ENCODE data around the gene TMEM106C. TPM values are rescaled to one million over a fixed set of nuclear protein-coding genes. Genes with fewer than 3 reads are reported as not detected.
A peak's percentile ranks its signal among the peaks of the same experiment; 100 is the strongest.

TMEM106C gene
- total RNA-seq, 2 donors from 2014 or later = 54.7 to 107 TPM

DNA sequence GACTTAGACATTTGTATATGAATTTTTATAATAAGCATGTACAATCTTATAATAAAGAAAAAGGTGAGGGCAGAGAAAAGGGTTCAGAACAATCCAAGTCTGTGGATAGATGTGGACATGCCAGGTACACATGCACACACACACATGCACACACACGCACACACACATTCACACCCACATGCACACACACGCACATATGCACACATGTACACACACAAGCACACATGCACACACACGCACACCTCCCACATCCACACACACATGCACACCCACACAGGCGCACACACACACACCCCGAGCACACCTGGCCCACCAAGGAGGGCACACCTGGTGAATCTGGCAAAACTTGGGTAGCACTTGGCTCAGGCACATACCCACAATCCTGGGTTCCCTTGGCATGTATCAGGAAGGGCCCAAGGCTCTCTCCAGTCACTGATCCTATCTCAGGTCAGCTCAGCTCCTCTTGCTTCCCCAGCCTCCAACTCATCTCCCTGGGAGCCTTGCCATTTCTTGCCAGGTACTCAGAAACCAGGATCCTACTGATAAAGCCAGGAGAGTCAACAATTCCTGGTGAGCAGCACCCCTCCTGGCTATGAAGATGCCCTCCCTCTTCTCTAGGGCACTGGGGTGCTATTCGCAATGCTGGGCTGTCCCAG is 18.6 kb upstream of the TMEM106C start:
- Histone ChIP-seq H3K4me1 (peaks cover 0 to 8% of the 10 kb centered on the region in 2 donors), H3K27me3 (no peaks in the 10 kb centered on the region), H3K4me3 (no peak overlapping the region), H3K9me3 (no peaks in the 10 kb centered on the region), H3K27ac (no peak overlapping the region), H3K36me3 (no peaks in the 10 kb centered on the region)
- no peak for DNase-seq (ENCODE audit: low spot score)
- TF ChIP-seq CTCF (IDR thresholded peaks at IDR 0.05) = no peak

DNA sequence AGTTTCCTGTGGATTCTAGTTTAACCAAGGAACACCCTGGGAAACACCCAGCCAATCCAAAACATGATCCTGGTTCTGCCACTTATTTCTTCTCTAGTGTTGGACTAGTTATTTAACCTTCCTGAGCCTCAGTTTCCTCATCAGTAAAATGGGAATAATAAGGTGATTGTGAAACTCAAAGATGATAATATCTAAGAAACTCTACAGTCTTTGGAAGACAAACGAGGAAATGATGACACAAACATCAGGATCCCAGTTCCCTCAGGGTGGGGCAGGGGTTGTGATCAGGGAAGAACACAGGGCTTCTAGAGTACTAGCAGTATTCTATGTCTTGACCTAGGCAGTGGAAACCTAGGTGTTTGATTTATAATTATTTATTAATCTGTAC is 18.1 kb upstream of the TMEM106C start:
- Histone ChIP-seq H3K36me3 (no peaks in the 10 kb centered on the region), H3K4me1 (peaks cover 0 to 8% of the 10 kb centered on the region in 2 donors), H3K27me3 (no peaks in the 10 kb centered on the region), H3K4me3 (no peak overlapping the region), H3K27ac (no peak overlapping the region), H3K9me3 (no peaks in the 10 kb centered on the region)
- DNase-seq (ENCODE audit: low spot score) = no peak
- TF ChIP-seq CTCF (IDR thresholded peaks at IDR 0.05) = no peak

- TF ChIP-seq CTCF (IDR thresholded peaks at IDR 0.05) = no peak
- no peaks in the 10 kb centered on the region for H3K27me3 ChIP-seq
- DNase-seq (ENCODE audit: low spot score) = no peak
- no peaks in the 10 kb centered on the region for H3K9me3 ChIP-seq
- H3K4me1 ChIP-seq = peaks cover 0 to 8% of the 10 kb centered on the region in 2 donors
- no peak overlapping the region for H3K27ac ChIP-seq
- H3K36me3 ChIP-seq = no peaks in the 10 kb centered on the region
- H3K4me3 ChIP-seq = no peak overlapping the region
These were observed 16.7 kb upstream of the TMEM106C start for GRCh38 chr12:47946413-47947323.

- peaks cover 0 to 1% of the 10 kb centered on the region in 2 donors for H3K4me1 ChIP-seq
- no peak for TF ChIP-seq CTCF (IDR thresholded peaks at IDR 0.05)
- no peak for DNase-seq (ENCODE audit: low spot score)
- H3K4me3 ChIP-seq = no peak overlapping the region
- no peaks in the 10 kb centered on the region for H3K36me3 ChIP-seq
- H3K27me3 ChIP-seq = no peaks in the 10 kb centered on the region
- H3K9me3 ChIP-seq = no peaks in the 10 kb centered on the region
- H3K27ac ChIP-seq = no peak overlapping the region
These were observed 16.1 kb upstream of the TMEM106C start for GRCh38 chr12:47947341-47947740.

DNA sequence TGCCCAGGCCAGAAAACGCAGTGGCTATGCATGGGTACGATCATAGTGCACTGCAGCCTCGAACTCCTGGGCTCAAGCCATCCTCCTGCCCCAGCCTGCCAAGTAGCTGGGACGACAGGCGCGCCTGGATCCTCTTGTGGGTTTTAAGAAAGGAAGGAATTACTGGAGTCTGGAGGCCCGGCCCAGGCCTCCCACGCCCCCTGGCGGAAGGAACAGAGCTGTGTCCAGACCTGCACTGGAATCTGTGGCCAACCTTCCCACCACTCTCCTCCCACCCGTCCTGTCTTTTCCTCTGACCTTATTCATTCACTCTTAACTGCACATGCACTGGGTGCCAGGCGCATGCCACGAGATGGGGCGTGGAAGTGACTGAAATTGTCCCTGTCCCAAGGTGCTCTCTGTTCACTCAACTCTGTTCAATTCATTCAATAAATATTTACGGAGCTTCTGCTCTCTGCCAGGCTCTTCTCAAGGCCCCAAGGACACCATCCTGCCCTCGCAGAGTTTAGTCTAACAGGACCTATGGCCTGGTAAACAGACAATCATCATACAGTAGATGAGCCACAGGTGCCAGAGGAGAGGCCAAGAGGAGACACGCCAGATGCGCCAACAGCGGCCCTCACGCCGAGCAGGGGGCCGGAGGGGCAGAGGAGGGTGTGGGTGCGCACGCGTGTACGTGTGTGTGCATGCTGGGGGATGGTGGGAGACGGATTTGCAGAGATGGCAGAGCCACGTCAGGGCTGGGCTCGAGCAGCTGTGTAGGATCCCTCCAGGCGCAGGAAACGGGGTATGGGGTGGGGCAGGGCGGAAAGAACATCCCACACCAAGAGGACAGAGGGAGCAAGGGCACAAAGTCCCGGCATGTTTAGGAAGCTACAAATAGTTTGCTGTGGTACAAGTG is 13.7 kb upstream of the TMEM106C start:
- H3K36me3 ChIP-seq = no peaks in the 10 kb centered on the region
- no peak overlapping the region for H3K27ac ChIP-seq
- DNase-seq (ENCODE audit: low spot score) = peak; percentile 78
- H3K4me1 ChIP-seq = no peaks in the 10 kb centered on the region
- H3K9me3 ChIP-seq = no peaks in the 10 kb centered on the region
- no peaks in the 10 kb centered on the region for H3K27me3 ChIP-seq
- peak; percentile 87 to 88 for TF ChIP-seq CTCF (IDR thresholded peaks at IDR 0.05)
- no peak overlapping the region for H3K4me3 ChIP-seq
